ENCODE results near the gene NPTX1.

DNA sequence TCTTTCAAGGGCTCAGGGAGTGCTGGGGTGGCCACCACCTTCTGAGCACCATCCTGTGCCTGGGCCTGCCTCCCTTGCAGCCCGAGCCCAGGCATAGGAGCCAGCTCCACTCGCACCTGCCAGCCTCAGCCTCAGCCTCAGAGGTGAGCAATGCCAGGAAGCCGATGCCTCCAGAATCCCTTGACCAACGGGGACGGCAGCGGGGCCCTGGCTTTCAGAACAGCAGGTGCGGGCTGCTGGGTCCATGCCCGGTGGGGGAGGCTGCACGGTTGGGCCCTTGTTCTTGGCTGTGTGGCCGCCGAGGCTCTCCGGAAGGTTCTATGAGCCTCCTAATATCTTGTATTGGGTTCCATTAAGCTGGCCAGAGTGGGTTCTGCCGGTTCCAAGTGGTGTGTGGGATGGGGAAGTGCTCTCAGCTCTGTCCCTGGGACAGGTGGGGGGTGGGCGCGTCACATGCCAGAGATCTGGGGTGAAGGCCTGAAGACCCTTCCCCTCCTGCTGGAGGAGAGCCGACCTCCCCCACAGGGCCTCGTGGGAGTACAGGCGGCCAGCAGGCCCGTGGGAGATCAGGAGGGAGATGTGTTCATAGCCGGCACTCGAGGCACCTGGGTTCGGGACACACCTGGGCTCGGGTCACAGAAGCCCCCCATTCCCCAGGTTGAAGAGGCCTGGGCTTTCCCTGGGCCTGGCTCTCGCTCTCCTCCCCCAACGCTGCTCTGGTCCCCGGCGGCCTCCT, 27.0 kb downstream of the NPTX1 start:
- TF ChIP-seq, protein P1, sequence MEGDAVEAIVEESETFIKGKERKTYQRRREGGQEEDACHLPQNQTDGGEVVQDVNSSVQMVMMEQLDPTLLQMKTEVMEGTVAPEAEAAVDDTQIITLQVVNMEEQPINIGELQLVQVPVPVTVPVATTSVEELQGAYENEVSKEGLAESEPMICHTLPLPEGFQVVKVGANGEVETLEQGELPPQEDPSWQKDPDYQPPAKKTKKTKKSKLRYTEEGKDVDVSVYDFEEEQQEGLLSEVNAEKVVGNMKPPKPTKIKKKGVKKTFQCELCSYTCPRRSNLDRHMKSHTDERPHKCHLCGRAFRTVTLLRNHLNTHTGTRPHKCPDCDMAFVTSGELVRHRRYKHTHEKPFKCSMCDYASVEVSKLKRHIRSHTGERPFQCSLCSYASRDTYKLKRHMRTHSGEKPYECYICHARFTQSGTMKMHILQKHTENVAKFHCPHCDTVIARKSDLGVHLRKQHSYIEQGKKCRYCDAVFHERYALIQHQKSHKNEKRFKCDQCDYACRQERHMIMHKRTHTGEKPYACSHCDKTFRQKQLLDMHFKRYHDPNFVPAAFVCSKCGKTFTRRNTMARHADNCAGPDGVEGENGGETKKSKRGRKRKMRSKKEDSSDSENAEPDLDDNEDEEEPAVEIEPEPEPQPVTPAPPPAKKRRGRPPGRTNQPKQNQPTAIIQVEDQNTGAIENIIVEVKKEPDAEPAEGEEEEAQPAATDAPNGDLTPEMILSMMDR (IDR thresholded peaks at IDR 0.05) = no peak
- no peak for TF ChIP-seq EP300 (IDR thresholded peaks at IDR 0.05)
